DMS114 treated with DMSO at 0.1 percent for 48 hours (cell line): ENCODE measurements around the gene GPAT3.
"Not testable (repeated sequence)": the region's sequence is repeated elsewhere in the genome, so short reads cannot be mapped to it uniquely, and the experiment has no call there.

Experiments used
- DNase-seq: peaks from one replicate; lab custom pipeline; 2025; ENCODE audit not compliant: unreplicated experiment; lab: John Stamatoyannopoulos, UW

GPAT3 gene

GRCh38 chr4:83535520-83536361 lies at the start of gene GPAT3:
Gene GPAT3, plus strand, starts transcription at chr4:83536108. Its CDS starts 515 bp downstream, at chr4:83536623.
- DNase-seq: no peak

GRCh38 chr4:83486457-83487129 lies 49.3 kb upstream of the GPAT3 start:
- no peak for DNase-seq

GRCh38 chr4:83489711-83490326 lies 46.1 kb upstream of the GPAT3 start:
- DNase-seq: no peak

GRCh38 chr4:83490876-83491450 lies 44.9 kb upstream of the GPAT3 start:
- DNase-seq: no peak

- not testable (repeated sequence) for DNase-seq
Measured at GRCh38 chr4:83496085-83496917, 39.6 kb upstream of the GPAT3 start.

GRCh38 chr4:83498187-83498586 lies 37.7 kb upstream of the GPAT3 start:
- no peak for DNase-seq

GRCh38 chr4:83501671-83502070 lies 34.2 kb upstream of the GPAT3 start:
- not testable (repeated sequence) for DNase-seq

- DNase-seq: no peak
Measured at GRCh38 chr4:83503974-83504373, 31.9 kb upstream of the GPAT3 start.

GRCh38 chr4:83504503-83504902 lies 31.4 kb upstream of the GPAT3 start:
- DNase-seq: no peak

GRCh38 chr4:83504996-83505395 lies 30.9 kb upstream of the GPAT3 start:
- DNase-seq: no peak

- DNase-seq: not testable (repeated sequence)
Measured at GRCh38 chr4:83509156-83509585, 26.7 kb upstream of the GPAT3 start.

- no peak for DNase-seq
Measured at GRCh38 chr4:83510442-83510841, 25.5 kb upstream of the GPAT3 start.

GRCh38 chr4:83516042-83516772 lies 19.7 kb upstream of the GPAT3 start:
- DNase-seq: no peak

- DNase-seq: no peak
Measured at GRCh38 chr4:83522239-83522638, 13.7 kb upstream of the GPAT3 start.

GRCh38 chr4:83527671-83528070 lies 8.2 kb upstream of the GPAT3 start:
- DNase-seq: no peak

GRCh38 chr4:83536362-83537272 lies 709 bp downstream of the GPAT3 start:
- no peak for DNase-seq

- no peak for DNase-seq
Measured at GRCh38 chr4:83542225-83542624, 6.3 kb downstream of the GPAT3 start.

- no peak for DNase-seq
Measured at GRCh38 chr4:83546786-83547185, 10.9 kb downstream of the GPAT3 start.
